RPMI7951 (cell line): ENCODE results near the gene NKAIN2. TPM values are rescaled to one million over a fixed set of nuclear protein-coding genes. Genes with fewer than 3 reads are reported as not detected.
"Not testable (repeated sequence)": the region's sequence is repeated elsewhere in the genome, so short reads cannot be mapped to it uniquely, and the experiment has no call there.

Source experiments
- DNase-seq: peaks from one replicate; pipeline ENCODE4 v3.0.0-alpha.2; 2012; ENCODE audit warnings: low read depth
- total RNA-seq: library from RNA; depleted of rRNA; stranded (reverse); fragments of >200 nt; shearing (Covaris generic); gene quantifications from 2 replicates; pipeline ENCODE4 v1.2.3, GENCODE V29; 2014

Gene NKAIN2
- total RNA-seq, 1 experiment from 2014 or later: not detected

DNA sequence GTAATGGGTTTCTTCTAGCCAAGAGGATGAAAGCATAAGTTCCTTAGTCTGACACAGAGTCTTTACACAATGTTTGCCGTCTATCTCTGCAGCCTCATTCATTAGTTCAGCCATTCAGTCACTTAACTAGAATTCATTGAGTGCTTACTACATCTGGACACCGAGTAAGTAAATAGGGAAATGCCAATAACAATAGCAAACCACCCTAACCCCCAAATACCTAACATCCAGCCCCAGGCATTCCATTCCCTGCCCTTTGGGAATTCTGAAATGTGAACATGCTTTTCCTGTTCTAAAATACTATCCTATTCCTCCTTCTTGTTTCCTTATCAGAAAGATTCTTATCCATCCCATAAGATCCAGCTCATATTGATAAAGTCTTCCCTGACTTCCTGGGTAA is 881.0 kb downstream of the NKAIN2 start:
- DNase-seq: no peak

DNA sequence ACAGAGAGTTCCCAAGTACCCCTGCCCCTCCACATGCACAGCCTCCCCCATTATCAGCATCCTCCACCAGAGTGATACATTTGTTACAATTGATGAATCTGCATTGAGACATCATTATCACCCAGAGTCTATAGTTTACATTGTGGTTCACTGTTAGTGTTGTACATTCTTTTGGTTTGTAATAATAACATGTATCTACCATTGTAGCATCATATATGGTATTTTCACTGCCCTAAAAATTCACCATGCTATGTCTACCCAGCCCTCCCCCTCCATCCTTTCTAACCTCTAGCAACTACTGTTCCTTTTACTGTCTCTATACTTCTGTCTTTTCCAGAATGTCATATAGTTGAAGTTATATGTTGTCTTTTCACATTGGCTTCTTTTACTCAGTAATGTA is 884.7 kb downstream of the NKAIN2 start:
- no peak for DNase-seq

DNA sequence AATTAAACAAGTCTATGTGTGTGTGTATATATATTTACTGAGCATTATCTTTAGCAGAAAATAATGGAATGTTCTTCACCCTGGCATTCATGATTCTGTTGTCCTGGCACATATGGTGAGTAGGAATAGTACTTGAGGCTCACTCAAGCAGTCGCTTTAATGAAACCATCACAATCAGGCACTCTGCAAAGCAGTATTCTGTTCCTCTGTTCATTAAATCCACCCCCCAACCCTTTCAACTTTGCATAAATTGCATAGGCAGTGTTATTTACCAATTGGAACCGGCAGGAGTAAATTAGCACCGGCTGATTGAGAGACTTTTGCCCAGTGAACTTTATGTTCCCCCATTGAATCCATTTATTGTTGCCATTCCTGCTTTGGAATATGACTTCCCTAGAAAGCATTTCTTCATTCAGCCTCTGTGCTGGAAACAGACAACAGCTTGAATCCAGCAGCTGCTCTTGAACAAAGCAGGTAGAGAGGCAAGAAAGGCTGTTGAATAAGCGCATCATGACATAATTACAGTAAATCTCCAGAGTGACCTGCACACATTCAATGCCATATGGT is 890.6 kb downstream of the NKAIN2 start:
- DNase-seq: no peak

DNA sequence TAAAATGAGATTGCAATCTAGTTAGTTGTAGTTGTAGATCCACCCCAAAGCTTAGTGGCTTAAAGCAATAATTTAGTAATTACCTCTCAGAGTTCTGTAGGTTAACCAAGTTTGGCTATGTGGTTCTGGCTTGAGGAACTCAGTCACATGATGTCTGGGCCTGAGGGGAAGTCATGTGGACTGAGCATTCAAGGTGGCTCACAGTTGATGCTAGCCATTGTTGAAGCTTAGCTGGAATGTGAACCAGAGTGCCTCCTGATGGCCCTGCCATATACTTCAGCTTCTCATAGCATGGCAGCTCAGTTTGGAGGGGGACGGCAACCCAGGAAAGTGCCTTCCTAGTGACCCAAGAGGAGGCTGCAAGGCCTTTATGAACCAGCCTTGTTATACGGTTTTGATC is 895.4 kb downstream of the NKAIN2 start:
- DNase-seq: no peak

DNA sequence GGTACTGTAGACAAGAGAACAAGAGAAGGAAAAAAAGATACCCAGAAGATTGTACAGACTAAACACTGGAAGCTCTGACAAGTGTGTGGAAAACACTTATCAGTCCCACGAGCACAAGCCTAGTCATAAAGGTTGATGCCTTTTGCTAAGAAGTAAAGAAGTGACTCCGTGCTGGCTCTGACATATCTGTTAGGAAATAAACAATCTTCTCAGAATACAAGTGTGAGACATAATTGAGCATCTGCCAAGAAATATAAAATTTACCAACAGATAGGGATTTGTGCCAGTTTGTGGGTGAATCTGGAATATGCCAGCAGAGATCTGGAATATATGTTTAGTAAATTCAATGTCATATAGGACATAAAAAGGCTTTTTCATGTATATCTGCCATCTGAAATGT is 899.9 kb downstream of the NKAIN2 start:
- no peak for DNase-seq

DNA sequence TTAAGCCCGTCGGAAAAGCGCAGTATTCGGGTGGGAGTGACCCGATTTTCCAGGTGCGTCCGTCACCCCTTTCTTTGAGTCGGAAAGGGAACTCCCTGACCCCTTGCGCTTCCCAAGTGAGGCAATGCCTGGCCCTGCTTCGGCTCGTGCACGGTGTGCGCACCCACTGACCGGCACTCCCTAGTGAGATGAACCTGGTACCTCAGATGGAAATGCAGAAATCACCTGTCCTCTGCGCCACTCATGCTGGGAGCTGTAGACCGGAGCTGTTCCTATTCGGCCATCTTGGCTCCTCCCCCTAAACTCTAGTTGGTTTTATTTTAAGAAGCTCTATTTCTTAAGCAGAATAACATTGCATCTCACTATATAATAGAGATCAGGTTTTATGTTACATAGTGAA is 908.9 kb downstream of the NKAIN2 start:
- not testable (repeated sequence) for DNase-seq

DNA sequence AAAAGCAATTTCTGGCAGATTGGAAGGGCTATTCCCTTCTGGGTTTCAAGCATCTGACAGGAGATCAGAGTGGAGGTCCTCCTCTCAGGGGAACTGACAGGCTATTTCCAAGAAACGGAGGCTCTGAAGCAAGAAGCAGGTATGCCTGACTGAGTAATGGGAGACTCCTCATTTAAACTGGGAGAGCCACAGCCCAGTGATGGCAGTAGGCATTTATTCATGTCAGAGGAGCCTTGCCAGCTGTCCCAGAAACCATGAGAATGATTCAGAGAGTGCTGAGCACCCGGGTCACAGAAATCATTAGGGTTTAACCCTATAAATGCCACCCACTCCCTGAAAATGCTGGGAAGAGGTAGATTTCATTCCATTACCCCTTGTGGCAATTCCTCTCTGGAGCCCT is 911.1 kb downstream of the NKAIN2 start:
- DNase-seq: no peak

DNA sequence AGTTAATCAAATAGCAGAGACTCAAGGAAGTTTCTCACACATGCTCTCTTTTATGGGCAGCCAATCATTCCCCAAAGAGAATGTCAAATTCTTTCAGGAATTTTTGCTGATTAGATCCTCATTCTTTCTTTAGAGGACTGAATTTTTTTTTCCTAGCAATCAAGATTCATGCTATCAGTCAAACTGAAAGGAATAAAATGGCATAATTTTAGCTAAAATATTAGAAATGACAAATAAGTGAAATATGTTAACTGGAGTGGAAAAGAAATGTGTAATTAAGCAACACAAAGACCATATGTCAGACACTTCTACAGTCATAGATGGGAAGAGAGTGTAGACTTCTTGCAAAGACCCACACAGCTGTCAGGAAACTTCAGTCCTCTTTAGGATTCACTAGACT is 916.2 kb downstream of the NKAIN2 start:
- no peak for DNase-seq

DNA sequence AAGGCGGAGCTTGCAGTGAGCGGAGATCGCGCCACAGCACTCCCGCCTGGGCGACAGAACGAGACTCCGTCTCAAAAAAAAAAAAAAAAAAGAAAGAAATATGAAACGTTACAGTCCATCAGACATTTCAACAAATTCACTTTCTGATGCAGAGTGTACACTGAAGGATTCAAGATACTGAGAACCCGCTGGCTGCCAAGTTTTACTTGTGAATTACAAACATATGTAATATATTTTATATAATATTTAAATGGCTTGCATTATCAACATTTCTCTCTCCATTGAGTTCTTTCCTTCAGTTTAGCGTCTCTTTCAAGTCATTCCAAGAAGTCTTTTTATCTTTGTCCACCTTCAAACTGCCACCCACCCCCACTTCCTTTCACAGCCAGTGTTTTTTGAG is 917.7 kb downstream of the NKAIN2 start:
- no peak for DNase-seq

DNA sequence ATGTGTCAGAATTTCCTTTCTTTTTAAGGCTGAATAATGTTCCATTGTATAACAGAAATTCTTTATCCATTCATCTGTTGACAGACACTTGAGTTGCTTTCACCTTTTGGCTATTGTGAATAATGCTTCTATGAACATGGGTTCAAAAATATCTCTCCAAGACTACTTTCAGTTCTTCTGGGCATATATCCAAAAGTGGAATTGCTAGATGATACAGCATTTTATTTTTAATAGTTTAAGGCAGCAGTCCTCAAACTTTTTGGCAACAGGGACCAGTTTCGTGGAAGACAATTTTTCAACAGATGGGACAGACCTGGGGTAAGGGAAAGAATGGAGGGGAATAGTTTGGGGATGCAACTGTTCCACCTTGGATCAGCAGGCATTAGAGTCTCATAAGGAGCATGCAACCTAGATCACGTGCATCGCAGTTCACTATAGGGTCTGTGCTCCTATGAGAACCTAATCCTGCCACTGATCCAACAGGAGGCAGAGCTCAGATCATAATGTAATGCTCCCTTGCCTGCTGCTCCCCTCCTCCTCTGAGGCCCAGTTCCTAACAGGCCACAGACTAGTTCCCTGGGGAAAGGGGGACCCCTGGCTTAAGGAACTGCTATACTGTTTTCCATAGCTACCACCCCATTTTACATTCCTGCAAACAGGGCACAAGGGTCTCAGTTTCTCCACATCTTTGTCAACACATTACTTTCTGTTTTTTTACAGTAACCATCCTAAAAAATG is 918.6 kb downstream of the NKAIN2 start:
- no peak for DNase-seq

DNA sequence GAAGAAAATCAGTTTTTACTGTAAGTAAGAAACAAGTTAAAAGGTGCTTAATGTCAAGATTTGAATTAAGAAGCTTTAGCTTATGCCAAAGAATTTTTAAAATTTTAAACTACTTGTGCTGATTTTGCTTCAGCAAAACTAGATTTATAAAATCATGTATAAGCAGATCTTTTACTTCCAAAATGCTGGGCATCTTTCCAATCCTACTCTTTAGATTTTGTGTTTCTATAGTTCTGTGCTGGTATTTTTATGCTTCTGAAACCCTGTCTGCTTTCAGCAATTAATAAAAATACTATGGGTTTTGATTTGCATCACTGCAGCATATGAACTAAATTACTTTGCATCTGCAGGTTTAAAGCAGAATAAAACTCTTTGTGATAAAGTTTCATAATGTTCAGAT is 920.0 kb downstream of the NKAIN2 start:
- DNase-seq: no peak

DNA sequence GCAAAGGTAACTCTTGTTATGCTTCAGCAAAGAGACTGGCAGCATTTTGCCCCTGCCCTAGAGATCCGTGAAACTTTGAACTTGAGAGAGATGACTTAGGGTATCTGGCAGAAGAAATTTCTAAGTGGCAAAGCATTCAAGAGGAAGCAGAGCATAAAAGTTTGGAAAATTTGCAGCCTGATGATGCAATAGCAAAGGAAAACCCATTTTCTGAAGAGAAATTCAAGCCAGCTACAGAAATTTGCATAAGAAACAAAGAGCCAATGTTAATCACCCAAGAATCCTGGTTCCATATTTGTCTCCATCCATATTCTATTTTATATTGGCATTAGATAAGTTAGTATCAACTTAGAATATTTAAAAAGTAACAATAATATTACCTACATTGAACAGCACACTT is 934.1 kb downstream of the NKAIN2 start:
- DNase-seq: not testable (repeated sequence)

DNA sequence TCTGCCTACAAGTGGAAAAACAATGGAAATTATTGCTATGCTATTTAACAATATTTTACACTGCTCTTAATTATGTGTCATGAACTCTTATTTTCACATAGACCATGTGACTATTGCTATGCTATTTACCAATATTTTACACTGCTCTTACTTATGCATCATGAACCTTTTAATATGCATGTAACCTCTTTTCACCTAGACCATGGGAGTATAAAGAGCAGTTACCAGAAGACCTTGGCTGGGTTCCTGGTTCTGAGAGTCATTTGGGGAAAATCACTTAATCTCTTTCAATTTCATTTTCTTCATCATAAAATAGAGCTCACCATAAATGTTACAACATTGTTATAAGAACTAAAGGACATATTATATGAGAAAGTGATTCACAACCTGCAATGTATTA is 934.8 kb downstream of the NKAIN2 start:
- DNase-seq: no peak

DNA sequence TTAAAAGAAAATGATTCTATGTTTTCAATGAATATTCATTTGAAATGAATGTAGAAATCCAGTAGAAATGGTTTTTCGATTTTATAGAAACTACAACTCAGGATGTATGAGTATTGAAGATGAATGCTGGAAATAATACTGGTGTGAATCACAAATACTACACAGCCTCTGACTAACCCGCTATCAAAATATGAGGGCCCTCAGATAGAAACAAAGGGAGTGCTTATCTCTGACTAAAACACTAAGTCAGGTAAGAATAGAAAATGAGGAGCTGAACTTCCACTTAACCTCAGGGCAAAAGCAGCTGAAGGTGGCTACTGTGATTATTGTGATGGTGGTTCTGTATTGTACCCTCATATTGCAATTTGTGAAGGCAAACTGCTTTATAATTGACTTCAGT is 937.7 kb downstream of the NKAIN2 start:
- no peak for DNase-seq

DNA sequence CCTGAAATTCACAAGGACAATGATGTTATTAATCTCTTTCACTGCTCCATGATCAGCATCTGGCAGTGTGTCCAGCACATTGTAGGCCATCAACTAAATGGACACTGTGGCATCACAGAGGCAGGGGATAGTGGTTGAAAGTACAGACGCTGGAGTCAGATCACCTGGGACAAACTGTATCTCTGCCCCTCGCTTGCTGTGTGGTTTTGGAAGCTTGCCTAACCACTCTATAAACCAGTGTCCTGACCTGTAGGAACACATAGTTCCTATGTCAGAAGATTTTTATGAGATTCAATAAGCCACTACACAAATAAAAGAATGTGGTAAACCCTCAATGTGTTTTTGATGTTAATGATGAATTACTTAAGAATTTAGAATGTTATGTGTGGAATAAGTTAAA is 939.3 kb downstream of the NKAIN2 start:
- DNase-seq: no peak

DNA sequence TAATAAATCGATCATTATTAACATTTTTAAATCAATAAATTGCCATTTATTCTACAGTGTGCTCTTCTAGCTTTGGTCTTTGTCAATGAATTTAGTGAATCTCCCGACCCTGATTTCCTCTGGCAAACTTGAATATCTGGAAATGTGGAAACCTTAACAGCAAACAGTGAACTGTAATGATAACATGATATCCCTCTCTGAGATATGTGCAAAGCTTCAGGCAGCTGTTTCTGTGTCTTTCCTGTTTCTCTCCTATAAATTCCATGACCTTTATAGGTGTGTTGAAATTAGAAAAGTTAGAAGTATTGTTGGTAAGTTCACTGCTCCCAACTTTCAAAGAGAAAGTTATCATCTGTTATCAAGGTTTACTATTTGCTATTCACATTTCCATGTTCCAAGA is 939.8 kb downstream of the NKAIN2 start:
- no peak for DNase-seq

DNA sequence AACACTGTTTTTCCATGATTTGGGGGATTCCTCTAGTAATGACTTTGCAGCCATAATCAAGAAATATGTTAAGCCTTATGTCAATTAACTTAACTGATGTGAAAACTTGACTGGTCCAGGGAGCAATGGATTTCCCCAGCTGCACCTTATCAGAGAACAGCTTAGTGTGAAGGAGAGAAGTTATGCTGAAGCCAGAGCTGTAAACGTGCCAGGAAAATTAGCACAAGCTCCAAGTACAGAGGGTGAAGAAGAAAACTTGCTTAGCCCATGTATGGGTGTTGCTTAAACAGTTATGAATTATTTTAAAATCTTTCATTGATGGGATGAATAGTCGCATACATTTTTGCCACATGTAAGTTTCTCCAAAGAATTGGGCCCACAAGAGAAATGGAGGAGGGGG is 943.7 kb downstream of the NKAIN2 start:
- no peak for DNase-seq

DNA sequence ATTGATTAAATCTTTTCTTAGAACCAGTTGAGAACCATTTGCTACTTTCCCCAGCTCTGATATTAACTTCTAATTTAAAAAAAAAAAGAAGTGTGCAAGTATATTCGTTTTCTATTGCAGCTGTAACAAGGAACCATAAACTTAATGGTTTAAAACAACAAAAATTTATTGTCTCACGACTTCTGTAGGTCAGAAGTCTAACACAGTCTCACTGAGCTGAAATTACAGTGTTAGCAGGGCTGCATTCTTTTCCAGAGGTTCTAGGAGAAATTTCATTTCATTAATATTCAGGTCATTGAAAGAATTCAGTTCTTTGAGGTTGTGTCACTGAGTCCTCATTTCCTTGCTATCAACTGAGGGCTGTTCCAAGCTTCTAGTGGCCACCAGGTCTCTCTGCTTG is 945.1 kb downstream of the NKAIN2 start:
- no peak for DNase-seq

DNA sequence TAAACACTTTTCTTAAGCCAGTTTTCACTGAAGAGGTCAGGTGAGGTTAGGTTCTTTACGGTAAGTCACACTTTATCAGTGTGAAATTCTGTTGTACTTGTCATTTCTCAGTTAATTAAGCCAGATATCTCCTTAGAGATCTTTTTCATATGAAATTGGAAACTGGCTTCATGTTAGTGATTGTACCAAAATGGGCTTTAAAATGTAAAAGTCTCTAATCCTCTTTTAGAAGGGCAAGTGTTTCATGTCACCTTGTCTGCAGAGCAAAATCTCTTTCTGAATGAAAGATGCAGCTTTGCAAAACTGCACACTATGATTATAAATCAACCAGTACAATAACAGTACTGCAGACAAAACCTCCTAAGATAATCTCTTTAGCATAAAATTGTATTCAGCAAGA is 949.3 kb downstream of the NKAIN2 start:
- DNase-seq: no peak

DNA sequence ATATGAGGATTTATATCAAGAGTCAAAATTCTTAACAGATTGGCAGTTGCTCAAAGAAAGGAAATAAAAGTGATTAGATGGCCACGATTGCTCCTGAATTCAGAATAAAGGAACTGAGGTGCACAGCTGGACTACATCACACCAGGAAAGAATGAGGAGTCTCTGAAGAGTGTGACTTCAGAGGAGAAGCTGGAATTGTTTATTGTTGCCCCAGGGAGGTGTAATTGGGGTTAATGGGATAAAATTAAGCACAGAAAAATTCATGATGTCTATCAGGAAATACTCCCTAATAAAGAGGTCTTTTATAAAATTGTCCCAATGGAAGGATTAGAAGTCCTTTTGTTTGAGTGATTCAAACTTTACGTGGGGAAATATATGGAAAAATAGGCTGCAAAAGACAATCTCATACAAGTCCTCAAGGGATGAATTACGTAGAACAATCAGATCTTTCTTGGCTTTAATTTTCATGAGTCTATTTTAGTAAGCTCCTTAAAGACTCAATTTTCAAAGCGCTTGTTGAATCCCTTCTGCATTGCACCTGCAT is 950.0 kb downstream of the NKAIN2 start:
- no peak for DNase-seq

DNA sequence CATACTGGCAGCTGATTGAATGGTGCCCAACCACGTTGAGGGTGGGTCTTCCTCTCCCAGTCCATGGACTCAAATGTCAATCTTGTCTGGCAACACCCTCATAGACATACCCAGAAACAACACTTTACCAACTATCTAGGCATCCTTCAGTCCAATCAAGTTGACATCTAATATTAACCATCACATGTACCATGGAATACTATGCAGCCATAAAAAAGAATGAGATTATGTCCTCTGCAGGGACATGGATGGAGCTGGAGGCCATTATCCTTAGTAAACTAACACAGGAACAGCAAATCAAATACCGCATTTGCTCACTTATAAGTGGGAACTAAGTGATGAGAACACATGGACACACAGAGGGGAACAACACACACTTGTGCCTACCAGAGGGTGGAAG is 951.7 kb downstream of the NKAIN2 start:
- DNase-seq: no peak

DNA sequence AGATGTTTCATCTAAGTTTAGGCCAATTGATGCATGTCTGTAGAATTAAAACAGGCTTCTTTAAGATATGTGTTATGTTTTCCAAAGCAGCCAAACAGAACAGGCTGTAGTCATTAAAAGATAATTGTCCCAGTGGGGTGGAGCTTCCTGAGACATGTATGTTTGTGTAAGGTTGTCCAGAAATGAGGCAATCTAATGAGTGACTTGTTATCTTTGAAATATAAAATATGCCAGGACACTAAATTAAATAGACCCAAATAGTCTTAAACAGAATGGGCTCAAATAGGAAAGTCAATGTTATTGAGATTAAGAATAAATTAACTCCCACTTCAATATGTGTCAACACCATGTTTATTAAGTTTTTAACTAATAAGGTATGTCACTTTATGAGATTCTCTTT is 953.9 kb downstream of the NKAIN2 start:
- no peak for DNase-seq

DNA sequence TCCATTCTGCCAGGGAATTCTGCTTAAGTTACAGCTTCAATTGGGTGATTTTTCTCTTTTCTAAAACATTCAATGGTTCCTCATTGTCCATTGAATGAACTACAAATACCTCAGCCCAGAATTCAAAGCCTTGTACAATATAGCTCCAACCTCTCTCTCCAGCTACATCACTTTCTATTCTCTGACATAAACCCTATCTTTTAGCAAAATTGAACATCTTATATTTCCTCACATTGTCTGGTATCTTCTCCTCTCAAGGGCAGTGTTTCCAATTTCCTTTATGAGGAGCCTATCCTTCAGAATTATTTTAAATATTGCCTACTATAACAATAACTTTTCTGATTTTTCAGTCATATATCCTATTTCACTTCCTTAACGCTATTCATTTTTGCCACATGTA is 955.0 kb downstream of the NKAIN2 start:
- no peak for DNase-seq

DNA sequence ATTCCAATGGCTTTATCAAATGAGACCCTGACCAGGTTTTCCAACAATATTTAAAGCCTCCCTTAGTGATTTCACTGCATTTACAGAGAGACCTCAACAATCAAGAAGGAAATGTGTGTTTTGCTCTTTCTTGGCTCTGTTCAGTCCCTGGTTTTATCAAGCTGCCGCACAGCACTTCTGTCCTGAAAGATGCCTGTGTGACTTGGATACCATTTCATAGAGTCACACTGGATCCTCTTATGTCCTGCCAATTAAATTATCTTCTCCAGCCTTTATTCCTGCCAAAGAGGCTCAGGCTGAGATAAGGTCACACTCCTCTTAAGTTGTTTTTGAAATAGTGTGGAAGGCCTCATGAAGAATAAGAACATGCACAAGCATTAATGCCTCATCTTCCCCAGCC is 961.6 kb downstream of the NKAIN2 start:
- DNase-seq: no peak
